HepG2 (cell line): ENCODE measurements around the gene GJB5.

ENCODE experiments used
- HCFC1 ChIP-seq: fragments of 150-350 bp; IDR thresholded peaks from 2 replicates; pipeline ENCODE4 v1.6.1; 2014; ENCODE audit warnings: low read depth, low read length
- ZNF652 ChIP-seq: IDR thresholded peaks from 2 replicates; pipeline ENCODE4 v1.6.1; 2016; ENCODE audit warnings: low read depth, borderline replicate concordance
- TF ChIP-seq, protein P1 (sequence below): IDR thresholded peaks from 2 replicates; pipeline ENCODE4 v1.6.1; 2016; ENCODE audit warnings: low read depth, borderline replicate concordance

DNA sequence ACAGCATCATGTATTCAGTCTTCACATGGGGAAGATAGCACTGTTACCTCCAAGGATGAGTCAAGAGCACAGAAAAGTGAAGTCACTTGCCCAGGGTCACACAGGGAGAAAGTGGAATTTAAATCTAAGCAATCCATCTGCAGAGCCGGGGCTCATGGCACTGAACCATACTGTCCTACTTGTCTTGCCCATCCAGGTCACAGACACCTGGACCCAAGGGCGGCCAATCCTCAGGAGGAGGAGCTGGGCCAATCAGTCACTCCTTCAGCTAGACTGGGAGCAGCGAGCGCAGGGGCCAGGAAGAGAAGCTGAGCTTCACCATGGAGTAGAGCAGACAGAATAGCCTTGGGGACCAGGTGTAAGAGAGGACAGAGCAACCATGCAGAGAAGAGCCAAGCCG, 9.2 kb upstream of the GJB5 start:
- TF ChIP-seq ZNF652 (no peak), HCFC1 (no peak)
- TF ChIP-seq, protein P1, sequence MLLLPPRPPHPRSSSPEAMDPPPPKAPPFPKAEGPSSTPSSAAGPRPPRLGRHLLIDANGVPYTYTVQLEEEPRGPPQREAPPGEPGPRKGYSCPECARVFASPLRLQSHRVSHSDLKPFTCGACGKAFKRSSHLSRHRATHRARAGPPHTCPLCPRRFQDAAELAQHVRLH (CRISPR knock-in tag), result no peak
